AG04449 (cell line): ENCODE results near the gene NAGS.
"Not testable (repeated sequence)": the region's sequence is repeated elsewhere in the genome, so short reads cannot be mapped to it uniquely, and the experiment has no call there.

Experiments used
- CTCF ChIA-PET: fragments of 350-600 bp; formaldehyde crosslinking; extraction: SDS; loops from one replicate; lab custom pipeline; 2021; ENCODE audit warnings: antibody characterized with exemption; lab: Yijun Ruan, JAX
- POLR2A ChIA-PET: fragments of 400-600, 350-600 bp; formaldehyde crosslinking; extraction: SDS; loops from one replicate; lab custom pipeline; 2020; ENCODE audit warnings: antibody characterized with exemption, inconsistent platforms; lab: Yijun Ruan, JAX
- DNase-seq: peaks from one replicate; pipeline ENCODE4 v3.0.0-alpha.2; 2010; ENCODE audit warnings: low read depth, low spot score
- H3K4me3 ChIP-seq: 2 replicates; pipeline ENCODE4 v1.5.1; 2011; ENCODE audit warnings: low read depth, mild to moderate bottlenecking, control low read depth, low read length
- CTCF ChIP-seq: IDR thresholded peaks from one replicate; pipeline ENCODE4 v1.5.1; 2011; ENCODE audit warnings: mild to moderate bottlenecking, moderate library complexity, low read length, control low read depth, inconsistent platforms; ENCODE audit not compliant: insufficient read depth; ENCODE audit errors: missing control alignments

NAGS gene

GRCh38 chr17:44029736-44030135 is 25.3 kb downstream of the NAGS start:
- CTCF ChIA-PET, result interaction anchor here (1.4 to 10.5 kb wide), 3 partner anchors 13 to 86 kb away, joined by 4 to 96 read pairs (median 12); no protein-coding TSS in a partner anchor
- DNase-seq, result no peak
- no peak overlapping the region for H3K4me3 ChIP-seq
- POLR2A ChIA-PET, result interaction anchor here (2.2 kb wide), 1 partner anchor 15 kb away, joined by 8 read pairs; the partner anchor contains the start of gene TMEM101
- no peak for TF ChIP-seq CTCF

GRCh38 chr17:44030482-44030881 is 26.1 kb downstream of the NAGS start:
- no peak overlapping the region for H3K4me3 ChIP-seq
- no peak for DNase-seq
- no peak for TF ChIP-seq CTCF
- ChIA-PET POLR2A (interaction anchor here (0.6 to 2.2 kb wide), 2 partner anchors 16 to 67 kb away, joined by 4 to 8 read pairs; partner anchors contain the start of gene TMEM101), CTCF (interaction anchor here (1.4 to 10.5 kb wide), 3 partner anchors 12 to 86 kb away, joined by 4 to 96 read pairs (median 12); no protein-coding TSS in a partner anchor)

GRCh38 chr17:44033861-44034408 is 29.5 kb downstream of the NAGS start:
- TF ChIP-seq CTCF, result no peak
- CTCF ChIA-PET, result interaction anchor here (10.5 kb wide), 1 partner anchor 9 kb away, joined by 96 read pairs; no protein-coding TSS in a partner anchor
- no peak for DNase-seq
- POLR2A ChIA-PET, result no interaction called here
- H3K4me3 ChIP-seq, result no peak overlapping the region

- POLR2A ChIA-PET, DNase-seq, CTCF ChIA-PET, H3K4me3 ChIP-seq: not testable (repeated sequence)
Observed at GRCh38 chr17:44034688-44035087, 30.3 kb downstream of the NAGS start.

- CTCF ChIA-PET, result interaction anchor here (1.0 to 1.6 kb wide), 2 partner anchors 79 to 127 kb away, joined by 3 to 5 read pairs; no protein-coding TSS in a partner anchor
- POLR2A ChIA-PET, result no interaction called here
- no peak for TF ChIP-seq CTCF
- no peak overlapping the region for H3K4me3 ChIP-seq
- no peak for DNase-seq
Observed at GRCh38 chr17:44037471-44037870, 33.0 kb downstream of the NAGS start.

- no peak overlapping the region for H3K4me3 ChIP-seq
- POLR2A ChIA-PET, result interaction anchor here (0.6 kb wide), 1 partner anchor 325 kb away, joined by 3 read pairs; no protein-coding TSS in a partner anchor
- DNase-seq, result no peak
- CTCF ChIA-PET, result interaction anchor here (1.0 to 9.0 kb wide), 6 partner anchors 15 to 160 kb away, joined by 3 to 123 read pairs (median 6); partner anchors contain the start of gene PPY
- no peak for TF ChIP-seq CTCF
Observed at GRCh38 chr17:44038604-44039011, 34.2 kb downstream of the NAGS start.
